Dedifferentiated amniotic fluid mesenchymal stem cell (primary cell): ENCODE data around the gene MED27.

Experiments
- DNase-seq: peaks from one replicate; pipeline ENCODE4 v3.0.0-alpha.2; 2016; ENCODE audit errors: extremely low spot score

Gene MED27

DNA sequence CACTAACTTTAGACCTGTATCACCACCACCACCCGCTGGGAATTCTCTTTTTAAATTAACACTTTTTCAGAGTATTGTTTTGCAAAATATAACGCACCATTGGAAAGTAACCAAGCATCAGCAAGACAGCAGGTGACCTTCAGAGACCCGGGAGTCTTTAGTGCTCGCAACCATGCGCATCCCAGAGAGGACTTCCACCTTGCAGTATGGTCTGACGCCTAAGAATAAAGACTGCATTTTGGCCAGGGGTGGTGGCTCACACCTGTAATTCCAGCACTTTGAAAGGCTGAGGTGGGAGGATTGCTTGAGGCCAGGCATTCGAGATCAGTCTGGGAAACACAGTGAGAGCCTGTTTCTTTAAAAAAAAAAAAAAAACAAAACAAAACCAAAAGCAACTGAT is 113.8 kb downstream of the MED27 start:
- no peak for DNase-seq

DNA sequence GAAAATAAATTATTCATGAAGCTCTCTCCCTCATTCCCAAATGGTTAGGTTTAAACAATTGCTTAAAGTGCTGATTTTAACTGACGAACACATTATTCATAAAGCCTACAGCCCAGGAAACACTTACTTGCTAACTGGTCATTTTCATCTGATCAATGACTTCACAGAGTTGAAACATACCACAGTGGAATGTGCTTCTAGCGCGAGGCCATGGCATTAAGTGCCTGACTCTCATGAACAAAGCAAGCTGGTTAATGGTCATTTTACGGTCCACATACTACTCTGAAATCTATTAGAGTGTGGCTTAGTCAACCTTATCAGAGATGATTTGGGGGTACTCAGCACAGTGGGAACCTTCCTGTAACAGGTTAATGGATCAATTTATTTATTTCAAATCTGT is 114.6 kb downstream of the MED27 start:
- DNase-seq: no peak

DNA sequence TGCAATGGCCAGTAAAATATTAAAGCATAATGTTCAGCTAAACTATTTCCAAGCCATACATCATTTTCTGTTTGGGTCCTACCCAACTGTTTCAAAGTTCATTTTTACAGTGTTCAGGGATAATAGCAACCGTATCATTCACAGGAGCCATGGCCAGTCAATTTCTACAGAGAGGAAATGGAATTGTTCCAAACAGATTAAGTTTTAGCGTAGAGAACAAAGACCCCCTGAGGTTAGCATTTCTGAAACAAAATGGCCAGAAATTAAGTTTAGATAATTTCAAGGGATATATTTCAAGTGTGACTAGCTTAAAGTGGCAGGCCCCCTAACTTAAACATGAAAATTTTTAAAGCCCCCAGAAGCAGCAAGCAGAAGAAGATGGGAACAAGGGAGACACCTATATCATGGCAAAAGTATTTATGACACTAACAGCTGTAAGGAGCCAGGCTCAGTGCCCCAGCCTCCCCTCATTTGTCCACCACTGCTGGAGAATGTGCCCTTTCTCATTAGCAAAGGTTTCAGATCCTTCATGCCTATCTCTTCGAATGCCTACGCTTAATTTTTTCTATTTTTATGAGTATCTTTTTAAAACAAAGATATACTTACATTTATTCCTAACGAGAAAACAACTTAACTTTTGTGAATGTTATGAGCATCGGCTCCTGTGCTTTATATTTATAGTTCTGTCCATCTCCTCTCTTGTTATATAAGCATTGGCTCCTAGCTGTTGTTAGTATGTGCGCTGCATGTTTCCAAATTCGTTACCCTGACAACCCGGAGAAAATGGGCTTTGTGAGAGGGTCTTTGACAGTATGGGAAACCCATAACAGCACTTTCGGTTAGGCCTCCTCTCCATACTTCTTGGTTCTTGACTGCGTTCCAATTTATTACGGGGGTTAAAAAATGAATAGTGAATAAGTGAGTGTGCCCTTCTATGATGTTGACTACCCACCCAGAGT is 116.3 kb downstream of the MED27 start:
- DNase-seq: no peak

DNA sequence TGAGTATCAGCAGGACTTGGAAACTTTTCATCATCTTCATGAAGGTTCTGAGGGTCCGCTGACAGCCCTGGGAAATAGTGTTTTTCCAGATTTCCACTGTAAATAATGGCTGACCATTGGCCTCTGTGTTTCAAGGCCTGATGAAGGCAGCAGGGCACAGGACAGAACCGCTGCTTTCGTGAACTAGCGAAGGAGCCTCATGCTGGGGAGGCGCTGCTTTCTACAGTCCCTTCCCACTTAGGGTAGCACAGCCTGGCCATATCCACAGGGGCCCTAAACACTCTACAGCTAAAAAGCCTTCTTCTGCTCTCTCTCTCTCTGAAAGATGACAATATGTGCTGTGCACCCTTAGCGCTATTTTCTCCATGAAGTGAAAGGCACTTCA is 118.2 kb downstream of the MED27 start:
- no peak for DNase-seq

DNA sequence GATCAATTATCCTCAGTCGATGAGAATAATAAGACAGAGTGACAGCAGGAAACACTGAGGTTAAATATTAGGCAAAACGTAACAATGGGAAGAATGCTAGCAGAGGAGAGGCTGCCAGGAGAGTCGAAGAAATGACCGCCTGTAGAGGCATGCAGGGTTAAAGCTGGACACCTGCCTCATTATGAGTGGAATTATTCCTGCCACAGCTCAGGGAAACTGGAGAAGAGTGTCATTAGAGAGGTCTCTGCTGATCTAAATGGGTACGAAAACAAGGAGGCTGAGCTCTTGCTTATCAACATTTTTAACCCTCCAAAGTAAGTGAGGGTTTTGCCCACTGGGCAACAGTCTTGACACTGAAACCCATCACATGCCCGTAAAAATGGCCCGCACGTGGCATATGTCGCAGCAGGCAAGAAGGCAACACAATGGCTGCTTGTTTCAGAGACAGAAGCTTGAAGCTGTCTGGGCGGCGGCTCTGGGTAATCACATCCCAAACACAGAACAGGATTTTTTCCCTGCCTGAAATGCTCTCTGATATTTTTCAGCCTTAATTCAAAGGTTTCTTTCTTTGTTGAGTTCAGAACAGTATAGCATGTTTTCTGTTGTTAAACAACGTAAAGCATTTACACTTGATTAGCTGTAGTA is 118.7 kb downstream of the MED27 start:
- DNase-seq: no peak

DNA sequence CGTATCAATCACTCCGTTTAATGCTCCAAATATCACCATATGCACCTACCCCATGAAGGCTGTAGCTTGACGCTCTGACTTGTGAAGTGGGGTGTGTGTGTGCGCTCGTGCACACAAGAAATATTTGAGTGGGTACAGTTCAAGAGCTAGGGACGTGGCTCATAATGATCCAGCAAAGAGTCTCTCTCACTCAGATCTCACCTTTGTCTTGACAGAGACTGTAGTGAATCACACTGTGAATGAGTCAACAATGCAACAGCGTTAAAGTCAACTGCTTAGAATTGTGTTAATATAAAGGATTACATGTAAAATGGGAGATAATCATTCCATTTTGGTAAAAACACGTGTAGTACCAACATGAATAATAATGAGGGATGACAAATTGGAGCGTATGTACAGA is 119.4 kb downstream of the MED27 start:
- no peak for DNase-seq

DNA sequence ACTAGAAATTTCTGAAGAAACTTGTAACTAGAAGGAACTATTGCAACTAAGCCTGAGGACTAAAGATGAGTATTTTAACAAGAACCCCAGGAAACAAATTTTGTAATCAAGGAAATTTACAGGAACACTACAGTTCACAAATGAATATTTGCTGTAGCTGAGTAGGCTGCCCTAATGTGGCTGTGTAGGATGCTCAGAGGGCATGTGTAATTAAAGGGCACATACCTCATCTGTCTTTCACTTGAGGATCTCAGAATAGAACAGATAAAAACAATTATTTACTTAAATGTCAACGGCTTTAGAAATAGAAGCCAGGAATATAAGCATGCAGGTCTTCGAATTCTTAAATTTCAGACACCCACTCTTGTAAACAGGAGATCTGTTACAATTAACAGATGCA is 119.8 kb downstream of the MED27 start:
- DNase-seq: no peak

DNA sequence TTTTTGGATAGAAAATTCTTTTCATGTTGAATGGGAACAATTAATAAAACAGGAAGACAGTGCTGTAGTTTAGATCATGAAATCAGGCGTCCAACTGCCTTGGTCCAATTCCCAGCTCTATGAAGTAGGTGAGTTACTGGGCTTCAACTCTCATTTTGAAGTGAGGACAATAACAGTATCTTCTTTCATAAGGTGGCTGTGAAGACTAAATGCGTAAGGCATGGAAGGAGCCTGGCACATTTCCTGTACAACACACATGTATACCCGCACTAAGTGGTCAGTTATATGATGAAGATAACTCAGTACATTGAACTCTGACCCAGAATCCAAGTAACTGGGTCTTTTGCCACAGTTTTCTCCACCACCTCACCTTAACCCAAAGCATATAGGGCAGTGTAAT is 120.6 kb downstream of the MED27 start:
- no peak for DNase-seq

DNA sequence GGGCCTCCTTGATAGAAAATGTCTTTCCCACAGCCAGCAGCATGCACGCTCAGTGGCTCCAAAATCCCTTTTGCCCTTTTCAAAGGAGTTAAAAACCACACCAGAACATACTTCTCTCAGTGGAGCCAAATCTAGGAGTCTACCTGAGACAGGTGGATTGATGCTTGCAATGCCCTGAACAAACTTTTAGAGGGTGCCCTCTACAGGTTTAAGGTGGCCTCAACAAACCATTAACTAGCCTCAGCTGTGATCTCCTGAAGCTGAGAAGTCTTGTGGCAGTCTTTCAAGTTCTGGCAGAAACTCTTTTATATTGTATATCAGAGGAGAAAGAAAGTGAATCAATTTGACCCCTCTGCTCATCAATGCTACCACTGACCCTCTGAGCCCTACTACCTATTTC is 125.4 kb downstream of the MED27 start:
- DNase-seq: no peak

DNA sequence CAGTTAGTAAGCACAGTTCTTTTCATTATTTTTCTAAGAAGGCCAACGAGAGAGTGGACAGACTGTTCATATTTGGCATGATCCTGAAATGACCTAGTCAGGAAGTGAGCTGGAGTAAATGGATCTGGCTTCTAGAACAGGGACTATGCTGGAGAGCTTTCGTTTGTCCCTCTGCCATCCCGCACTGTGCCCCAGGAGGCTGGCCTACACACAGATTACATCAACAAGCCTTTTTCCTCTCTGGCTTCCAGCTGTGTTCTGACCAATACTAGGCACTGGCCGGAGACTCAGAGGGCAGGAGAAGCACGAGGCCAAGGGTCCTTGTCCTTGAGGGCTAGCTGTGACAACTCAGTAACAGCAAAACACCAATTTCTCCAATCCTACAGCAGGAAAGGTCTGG is 127.8 kb downstream of the MED27 start:
- peak; percentile 22 for DNase-seq

DNA sequence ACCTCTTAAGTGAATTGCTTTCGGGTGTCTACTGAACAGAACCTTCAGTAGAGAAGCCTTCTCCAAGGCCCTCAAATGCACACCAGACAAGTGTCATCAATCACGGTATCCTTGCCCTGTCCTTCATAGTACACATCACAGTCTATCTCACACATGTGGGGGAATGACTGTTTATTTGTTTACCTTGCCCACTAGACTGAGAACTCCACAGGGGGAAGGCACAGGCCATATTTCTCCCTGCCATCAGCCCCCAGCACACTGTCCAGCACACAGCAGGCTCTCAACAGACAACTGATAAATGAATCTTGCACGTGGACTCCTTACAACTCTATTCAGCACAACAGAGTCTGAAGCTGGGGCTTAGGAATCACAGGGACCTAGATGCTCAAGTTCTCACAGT is 128.5 kb downstream of the MED27 start:
- DNase-seq: no peak

DNA sequence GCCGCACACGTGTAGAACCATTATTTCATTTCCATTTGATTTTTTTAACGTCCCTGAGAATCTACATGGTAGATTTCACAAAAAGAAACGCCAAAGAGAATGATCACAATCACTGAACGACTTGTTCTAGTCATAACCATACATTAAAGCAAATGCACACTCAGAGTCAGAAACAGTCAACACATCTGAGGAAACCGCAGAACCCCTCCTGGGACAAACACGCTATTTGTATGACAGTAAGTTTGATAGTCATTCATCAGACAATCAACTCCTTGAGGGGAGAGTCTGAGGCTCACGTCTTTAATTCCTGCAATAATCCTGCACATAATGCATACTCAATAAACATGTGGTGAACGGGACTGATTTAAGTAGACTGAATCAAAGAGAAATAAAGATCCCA is 129.2 kb downstream of the MED27 start:
- no peak for DNase-seq

DNA sequence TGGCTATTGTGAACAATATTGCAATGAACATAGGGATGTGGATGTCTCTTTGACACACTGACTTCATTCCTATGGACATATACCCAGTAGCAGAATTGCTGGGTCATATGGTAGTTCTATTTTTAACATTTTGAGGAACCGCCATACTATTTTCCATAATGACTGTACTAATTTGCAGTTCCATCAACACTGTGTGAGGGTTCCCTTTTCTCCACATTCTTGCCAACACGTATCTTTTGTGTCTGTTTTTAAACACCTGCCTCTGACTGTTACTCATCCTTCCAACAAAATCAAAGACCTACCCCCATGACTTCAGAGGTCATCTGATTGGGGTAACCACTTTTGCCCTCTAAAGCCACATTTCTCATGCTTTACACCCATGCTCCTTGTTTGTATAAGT is 133.5 kb downstream of the MED27 start:
- DNase-seq: no peak

DNA sequence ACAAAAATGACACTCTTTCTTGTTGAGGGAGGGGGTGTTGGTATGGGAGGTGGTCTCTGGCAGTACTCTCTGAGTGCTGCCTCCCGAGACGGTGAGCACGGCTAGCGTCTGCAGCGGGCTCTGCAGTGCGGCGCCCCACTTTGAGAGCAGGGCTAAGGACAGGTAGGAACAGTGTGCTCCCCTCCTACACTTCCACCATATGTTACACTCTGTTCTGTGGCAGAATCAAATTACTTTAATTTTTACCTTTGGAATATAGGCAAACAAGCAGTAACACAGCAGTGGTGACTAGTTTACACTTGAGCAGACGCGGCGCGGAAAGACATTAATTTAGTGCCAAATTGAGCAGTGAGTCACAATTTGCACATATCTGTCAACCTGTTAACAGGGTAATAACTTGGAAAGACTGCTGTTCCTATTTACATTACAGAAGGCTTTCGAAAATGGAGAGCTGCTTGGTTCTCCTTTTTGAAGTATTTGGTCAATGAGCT is 136.3 kb downstream of the MED27 start:
- DNase-seq: no peak

DNA sequence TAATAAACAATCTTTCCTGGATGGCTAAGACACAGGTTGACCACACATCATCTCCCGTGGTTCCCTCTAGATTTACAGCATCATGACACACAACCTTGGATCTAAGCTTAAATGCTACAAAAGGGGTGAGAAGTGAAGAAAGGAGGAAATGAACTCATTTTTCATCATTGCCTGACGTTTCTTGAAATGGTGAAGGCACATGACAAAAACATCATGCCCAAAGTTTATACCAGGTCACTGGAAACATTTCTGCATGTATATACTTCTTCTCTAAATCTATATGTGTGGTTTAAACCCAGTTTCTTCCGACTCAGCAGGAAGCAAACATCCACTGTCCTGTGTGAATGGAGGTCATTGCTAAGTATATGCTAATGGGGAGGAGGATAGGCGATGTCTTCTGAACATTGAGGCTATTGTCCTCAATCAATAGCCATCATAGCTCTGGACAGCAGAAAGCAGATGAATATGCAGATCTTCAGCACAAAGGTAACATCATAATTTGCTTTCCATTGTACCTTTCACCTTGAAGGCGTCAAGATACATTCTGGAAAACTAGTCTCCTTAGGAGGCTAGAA is 137.4 kb downstream of the MED27 start:
- DNase-seq: no peak

DNA sequence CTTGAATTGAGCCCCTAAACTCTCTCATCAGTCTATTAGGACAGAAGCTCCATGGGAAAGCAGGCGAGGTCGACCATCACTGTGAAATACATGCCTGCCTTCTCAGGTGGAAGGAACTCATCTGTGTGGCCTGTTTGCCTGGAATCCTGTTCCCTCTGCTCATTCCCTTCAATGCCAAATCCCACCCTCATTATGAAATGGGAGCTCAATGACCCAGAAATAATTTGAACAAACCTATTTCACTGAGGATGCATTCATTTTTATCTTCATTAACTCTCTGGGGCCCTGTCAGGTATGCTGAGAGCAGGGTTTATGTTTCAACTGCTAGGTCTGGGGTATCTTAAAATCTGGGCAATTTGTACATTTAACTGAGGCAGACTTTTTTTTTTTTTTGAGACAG is 142.2 kb downstream of the MED27 start:
- no peak for DNase-seq

DNA sequence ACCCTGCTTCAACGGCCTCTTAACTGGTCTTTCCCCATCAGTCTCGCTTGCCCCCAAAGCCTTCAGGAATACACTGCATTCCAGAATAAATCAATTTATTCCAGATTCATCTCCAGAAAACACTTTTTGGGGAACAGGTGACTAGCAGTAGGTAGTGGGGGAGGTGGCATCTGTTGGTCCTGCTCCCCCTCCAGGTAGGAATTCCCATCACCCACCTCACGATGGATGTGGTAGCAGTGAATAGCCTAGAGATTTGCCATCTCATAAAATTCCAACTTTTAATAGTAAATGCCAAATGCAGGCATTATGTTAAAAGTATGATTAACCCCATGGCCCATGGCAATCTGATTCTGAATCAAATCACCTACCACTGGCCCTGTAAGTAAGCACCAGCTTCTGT is 142.7 kb downstream of the MED27 start:
- no peak for DNase-seq

DNA sequence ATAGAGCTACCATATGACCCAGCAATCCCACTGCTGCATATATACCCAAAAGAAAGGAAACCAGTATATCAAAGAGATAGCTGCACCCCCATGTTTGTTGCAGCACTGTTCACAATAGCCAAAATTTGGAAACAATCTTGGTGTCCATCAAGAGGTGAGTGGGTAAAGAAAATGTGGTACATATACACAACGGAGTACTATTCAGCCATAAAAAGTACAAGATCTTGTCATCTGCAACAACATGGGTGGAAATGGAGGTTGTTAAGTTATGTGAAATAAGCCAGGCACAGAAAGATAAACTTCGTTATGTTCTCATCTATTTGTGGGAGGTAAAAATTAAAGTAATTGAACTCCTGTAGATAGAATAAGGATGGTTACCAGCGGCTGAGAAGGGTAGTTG is 145.0 kb downstream of the MED27 start:
- no peak for DNase-seq

DNA sequence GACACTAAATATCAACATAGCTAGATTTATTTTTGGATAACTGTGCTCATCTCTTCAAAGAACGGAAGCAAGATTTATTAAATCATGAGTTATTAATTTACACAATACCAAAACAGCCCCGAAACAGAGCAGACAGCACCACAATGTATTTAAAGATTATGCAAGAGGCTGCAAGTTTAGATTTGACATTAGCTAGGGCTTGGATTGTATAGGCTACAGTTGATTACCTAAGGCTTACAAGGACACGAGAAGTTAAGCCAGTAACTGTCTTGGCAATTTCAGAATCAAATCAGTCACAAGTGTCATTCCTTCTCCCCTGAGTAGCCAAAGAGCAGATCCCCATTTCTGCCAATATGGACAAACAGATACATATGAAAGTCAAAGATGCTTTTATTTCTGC is 152.6 kb downstream of the MED27 start:
- DNase-seq: no peak

DNA sequence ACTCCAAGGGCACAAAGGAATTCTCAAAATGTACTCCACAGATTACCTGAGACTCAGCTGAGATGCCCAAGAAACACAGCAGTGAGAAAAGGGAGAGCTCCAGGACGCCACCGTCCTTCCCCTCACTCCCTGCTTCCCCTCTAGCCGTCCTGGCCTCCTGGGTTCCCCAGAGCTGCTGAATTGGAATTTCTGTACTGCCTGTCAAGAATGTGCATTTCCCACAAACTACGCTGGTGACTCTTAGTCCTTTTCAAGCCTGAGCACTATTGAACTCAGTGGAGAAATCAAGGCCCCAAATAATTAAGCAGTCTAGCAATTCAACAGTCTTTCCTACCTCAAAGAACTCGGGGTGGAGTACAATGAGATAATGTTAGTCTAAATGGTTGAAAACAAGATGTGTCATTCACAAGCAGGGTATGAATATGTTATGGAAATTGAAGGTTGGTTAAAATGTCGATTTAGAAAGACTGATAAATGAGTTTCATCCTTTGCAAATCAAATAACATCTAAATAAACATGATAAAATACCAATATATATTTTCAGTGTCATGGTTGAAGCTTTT is 153.2 kb downstream of the MED27 start:
- no peak for DNase-seq

DNA sequence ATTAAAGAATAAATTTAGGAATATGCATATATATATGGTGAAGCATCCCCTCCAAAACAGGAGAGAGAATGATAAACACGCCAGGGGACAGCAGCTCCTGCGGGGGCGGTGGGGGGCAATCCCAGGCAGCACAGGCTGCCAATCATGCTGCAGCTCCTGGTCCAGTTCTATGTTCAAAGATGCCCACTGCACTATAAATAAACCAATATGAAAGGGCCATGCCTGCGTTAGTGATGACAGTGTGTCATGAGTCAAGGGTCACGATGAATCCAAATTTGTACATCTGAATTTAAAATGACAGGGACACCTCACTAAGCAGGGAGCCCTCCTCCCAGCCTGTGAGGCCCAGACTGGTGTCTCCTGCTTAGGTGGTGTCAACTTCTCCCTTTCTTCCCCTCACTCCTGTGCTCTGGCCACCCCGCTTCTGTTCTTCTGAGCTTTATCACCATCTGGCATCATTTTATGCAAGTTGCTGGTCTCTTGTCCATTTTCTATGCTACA is 153.9 kb downstream of the MED27 start:
- no peak for DNase-seq

DNA sequence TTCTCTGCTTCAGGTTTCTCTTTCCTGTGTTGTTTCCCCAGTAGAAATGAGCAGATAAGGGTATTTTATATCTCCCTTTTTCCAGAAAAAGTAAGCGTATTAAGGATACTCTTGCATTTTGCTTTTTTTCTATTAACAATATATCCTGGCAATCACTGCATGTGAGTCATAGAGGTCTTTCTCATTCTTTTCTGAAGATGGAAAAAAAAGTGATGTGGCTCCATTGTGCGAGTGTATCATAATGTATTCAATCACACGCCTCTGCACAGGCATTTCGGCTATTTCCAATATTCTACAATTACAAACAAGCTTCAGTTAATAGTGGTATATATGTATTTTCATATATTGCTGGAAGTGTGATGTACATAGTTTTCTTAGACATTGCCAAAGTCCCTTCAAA is 155.9 kb downstream of the MED27 start:
- DNase-seq: no peak
